ENCODE results near the gene VAV2.

Gene VAV2

DNA sequence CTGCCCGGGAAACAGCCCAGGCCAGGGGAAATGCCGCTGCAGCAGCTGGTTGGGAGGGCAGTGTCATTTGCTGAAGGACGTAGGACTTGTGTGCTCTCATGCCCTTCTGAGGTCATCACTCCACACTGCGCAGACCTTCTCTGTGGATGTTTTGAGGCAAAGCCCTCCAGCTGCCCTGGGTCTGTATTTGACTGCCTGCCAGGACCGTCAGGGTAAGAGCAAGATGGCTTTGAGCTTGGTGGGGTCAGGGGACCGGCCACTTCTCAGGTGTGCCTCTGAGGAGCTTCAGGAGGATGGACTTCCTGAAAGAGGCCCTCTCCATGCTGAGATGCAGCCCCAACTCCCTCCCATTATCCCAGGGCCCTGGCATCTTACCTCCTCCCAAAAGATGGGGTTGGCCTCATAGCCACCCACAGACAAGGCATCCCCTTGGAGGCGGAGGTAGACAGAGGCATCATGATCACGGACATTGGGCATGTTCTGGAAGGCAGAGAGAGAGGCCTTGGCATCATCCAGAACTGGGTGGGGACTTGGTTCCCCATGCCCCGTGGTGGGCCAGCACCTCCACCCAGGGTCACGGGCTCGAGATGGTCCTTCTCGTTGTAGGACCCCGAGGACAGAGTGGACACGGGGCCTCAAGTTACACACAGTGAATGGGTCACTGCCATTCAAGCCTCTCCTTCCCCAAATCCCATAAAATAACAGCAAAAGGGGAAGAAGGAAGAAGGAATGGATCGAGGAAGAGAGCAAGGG, 273.4 kb downstream of the VAV2 start:
- no peak for DNase-seq

DNA sequence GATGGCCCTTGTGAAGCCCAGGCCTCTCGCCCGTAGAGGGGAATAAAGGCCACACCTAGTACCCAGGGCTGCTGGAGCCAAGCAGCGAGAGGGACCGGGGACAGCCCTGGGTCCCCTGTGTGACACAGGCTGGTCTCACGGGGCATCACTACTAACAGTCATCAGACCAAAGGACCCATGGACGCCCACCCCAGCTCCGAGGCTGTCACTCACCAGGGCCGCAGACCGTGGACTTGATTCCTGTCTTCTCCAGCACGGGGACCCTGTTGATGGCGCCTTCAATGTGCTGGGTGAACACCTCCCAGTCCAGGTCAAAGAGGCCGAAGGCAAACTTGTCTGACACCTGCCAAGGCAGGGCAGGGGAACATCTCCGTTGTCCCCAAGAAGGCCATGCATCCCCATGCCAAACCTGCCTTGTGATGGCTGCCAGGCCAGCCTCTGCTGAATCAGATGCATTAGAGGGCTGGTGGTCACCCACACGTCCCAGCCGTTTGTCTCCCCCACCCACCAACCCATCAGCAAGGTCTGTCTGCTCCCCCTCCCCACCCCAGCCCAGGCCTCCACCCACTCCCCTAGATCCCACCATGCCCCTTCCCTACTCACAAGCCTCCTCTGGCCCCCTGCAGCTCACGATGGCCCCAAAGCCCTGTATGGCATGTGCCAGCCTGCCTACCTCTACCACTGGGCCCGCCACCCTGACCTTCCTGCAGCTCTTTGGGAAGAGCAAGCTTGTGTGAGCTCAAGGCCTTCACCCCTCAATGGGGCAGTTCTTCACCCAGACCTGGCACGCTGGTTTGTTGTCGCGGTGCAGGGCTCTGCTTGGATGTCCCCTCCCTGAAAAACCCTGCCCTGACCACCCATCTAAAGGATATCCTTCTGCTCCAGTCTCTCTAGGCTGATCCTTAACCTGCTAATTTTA, 274.8 kb downstream of the VAV2 start:
- DNase-seq = no peak

DNA sequence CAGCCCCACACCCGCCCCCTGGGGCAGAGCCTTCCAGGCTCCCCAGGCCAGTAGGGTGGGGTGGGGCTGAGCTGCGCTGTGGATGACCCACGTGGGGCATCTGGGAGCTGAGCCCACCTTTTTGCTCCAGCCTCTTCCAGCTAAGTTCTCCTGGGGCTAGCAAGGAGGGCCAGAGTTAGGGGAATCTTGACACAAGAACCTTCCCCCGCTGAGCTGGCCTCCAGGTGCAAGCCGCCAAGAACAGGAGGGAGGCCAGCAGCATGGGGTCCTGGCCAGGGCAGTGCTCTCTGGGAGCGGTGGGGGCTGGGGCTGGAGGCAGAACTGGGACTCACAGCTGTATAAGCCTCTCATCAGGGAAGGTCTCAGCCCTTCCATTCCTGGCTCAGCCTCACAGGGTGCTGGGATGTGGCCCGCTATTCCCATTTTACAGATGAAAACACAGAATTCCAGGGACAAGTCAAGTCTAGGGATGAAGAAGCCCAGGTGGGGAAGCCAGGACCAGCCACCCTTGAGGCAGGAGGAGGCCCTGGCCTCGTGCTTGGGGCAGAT, 275.5 kb downstream of the VAV2 start:
- no peak for DNase-seq

DNA sequence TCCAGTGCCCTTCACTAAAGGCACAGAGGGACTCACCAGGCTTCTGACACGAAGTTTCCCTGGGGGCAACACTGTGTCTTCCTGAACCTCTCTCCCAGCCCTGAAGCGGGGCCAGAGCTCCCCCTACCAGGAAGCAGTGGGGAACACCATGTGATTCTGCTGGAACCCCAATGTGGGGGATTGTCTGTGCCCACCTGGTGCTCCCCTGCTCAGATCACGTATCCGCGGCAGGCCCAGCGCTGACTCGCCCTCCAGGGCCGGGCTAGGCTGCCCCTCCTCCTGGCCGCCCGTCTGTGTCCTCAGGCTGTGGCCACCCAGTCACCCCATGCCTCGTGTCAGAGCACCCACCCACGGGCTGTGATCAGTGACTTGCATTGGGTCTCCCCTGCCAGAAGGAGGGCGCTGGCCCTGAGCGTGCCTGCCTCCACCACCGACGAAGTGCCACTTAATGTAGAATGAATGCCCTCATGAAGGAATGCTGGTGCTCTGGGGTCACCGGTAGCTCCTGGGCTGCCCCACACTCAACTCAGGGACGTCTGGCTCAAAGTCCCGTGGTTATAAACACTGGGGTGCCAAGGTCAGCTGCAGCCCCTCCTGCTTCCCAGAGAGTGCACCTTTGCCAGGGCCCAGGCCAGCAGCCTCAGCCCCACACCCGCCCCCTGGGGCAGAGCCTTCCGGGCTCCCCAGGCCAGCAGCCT, 276.1 kb downstream of the VAV2 start:
- DNase-seq = peak in 1 of 2 donors; percentile 28

DNA sequence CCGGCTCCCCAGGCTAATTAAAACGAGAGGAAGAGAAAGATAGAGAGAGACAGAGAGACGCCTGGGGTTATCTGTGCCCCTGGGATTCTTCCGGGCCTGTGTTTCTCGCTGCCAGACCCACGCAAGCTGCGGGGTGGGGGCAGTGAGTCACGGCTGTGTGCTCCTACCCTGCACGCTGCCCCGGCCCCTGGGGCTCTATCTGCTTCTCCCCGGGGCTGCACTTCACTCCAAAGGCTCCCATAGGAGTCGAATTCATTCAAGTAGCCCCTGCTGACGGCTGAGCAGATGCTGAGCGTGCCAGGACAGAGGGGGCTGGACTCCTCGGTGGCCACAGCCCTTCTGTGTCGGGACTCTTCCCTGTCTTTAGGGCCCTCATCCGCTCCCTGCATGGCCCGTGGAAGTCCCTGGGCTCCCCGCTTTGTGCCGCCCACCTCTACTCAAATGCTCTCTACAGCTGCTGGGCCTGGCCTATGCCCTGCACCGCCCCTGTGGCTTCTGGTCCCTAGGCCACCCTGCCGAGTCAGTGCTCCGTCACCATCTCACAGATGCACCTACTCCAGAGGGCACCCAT, 276.7 kb downstream of the VAV2 start:
- no peak for DNase-seq

DNA sequence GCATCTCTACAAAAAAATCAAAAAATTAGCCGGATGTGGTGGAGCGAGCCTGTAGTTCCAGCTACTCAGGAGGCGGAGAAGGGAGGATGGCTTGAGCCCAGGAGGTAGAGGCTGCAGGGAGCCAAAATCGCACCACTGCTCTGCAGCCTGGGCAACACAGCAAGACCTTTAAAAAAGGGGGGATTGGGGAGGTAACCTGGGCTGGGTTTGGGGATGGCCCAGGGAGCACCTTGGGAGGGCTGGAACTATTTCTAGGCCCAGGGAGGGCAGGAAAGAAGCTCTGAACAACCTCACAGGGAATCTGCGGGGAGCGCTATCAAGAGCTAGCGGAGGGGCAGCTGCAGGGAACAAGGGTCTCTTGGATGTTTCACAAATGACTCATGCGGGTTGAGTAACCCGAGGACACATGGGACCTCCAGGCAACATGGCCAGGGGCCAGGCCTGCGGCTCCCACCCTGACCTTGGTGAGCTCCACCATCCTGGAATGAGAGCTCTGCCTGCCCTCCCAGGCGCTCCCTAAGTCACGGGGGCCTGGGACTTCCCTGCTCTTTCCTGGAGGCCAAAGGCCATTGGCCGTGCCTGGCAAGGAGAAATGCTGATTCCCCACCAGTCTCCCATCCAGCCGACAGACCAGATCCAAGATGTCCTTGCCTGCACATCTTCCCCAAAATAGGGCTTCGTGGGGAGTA, 277.4 kb downstream of the VAV2 start:
- DNase-seq = no peak

DNA sequence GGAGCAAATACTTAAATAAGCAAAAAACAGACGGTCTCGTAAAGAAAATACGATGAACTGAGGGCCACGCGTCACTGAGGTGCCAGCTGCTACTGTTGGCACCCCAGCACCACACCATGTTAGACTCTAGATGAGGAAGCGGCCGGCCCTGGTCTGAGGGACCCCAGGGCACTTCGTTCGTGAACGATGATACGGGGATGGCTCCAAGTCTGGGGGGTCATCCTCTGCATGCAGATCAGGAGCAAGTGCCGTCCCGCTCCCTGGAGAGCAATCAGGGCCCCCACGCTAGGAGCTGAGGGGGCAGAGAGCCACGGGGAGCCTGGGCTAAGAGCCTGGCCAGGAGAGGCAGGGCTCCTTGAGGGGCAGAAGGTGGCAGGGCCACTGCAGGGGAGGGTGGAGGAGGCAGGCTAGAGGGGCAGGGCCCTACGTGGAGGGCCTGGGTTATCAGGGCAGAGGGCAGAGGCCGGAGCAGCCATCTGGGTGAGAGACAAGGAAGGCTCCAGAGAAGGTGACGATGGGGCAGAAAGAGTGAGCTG, 278.1 kb downstream of the VAV2 start:
- no peak for DNase-seq

DNA sequence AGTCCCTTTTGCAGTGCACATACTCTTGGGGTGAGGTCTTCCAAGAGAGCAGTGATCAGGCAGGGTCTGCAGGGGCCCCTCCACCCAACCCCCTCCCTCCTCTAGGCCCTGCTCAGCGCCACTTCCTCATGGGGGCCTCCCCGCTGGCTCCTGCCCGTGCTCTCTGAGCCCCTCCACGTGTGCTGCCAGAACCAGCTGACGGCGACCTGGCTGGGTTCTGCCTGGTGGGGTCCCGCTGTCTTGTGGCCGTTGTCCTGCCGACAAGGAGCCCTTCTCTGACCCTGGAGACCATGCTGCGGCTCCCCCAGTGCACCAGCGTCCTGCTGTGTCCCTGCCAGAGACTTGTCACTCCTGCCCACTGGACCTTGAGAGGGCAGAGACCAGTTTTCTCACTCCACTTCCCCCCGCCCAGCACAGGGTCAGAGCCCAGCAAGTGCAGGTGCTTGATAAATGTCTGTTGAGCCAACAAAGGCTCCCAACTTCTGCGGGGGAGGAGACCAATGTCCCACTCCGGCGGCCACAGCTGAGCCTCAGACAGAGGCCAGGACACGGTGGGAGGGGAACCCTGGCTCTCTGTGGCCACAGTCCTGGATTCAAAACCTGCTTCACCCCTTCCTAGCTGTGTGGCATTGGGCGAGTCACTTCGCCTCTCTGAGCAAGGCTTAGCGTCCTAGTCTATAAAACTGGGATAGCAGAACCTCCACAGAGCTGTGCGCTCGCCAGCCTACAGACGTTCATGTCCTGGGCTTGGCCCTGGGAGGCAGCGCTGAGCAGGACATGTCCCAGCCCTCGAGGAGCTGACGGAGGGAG, 278.8 kb downstream of the VAV2 start:
- no peak for DNase-seq

DNA sequence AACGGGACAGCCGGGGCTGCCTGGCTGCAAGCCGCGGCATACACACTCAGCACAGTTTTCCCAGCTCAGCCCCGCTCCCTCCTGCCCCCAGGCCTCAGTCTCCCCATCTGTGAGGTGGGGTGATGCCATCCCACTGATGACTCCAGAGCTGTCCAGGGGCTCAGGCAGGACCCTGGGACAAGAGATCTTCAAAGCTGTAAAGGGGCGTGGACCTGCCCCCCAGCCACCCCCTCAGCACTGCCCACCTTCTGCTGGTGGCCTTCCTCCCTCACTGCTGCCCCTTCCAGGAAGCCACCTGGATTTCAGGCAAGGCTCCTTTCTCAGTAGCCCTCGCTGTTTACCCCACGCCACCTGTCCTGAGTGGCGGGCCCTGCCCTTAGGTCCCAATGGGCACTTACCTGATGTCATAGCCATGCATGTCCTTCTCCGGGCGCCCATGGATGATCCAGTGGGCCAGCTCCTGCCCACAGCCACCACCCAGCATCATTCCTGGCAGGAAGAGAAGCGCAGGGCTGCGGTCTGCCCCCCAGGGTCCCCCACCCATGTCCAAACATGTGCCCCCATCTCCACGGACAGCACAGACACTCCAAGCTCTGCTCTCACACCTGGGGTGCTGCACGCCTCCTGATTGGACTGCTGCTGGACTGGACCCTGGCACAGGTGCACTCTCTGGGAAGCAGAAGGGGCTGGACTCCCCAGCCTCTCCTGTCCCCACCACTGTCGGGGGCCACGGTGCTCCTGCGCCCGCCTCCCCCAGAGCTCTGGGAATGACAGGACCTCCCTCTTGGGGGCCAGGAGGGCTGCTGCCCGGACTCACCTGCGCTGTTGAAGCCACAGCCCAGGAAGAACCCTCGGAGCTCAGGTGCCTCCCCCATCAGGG, 279.7 kb downstream of the VAV2 start:
- no peak for DNase-seq

All from inflammatory macrophage (primary cell).